Measurements from ENCODE around the gene MMS19.
"Not testable (repeated sequence)": the region's sequence is repeated elsewhere in the genome, so short reads cannot be mapped to it uniquely, and the experiment has no call there.

MMS19 gene

DNA sequence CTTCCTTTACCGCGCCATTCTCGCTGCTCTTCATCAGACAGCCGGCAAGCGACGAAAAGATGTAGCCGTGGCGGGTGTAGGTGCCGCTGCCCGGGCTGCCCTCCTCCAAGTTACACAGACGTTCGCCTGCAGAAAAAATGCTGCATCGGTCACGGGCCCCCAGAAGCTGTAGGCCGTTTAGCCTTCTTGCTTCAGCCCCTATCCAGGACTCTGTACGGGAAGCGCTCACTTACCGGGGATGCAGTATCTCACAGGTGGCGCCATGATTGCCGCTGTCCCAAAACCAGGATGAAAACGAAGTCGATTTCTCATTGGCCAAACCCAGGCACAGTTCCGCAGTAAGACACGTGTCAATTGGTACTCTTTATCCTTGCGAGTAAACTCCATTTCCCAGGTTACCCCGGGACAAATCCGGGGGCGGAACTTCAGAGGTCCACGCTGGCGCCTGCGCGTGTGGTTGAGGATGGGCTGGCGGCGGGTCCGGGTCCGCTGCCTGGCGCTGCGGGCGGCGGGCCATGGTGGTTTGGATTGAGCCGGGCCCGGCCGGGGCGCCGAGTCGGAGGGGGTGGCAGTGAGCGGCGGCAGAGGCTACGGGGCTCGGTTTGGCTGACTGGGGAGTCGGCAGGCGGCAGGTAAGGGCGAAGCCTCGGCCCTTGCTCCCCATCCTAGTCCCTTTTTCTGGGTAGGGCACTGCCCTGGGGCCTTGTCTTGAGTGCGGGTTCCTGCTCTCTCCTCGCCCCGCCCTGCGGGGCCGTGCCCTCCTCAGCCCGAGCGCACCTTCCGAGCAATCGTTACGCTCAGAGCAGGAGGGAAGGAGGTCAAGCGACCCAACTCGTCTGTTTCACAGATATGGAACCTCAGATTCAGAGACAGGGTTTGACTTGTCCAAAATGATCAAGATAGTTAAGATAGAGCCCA lies 52.2 kb downstream of the MMS19 start, which contains the start of the genes EXOSC1 and ZDHHC16:
EXOSC1 (minus strand) TSS at position 285 of the 918 bp plus-strand sequence; CDS start at position 264, 21 bp downstream.
ZDHHC16 (plus strand) TSS at position 454 of the 918 bp plus-strand sequence. CDS start 5,501 bp downstream, outside the sequence.
- Mint-ChIP-seq H3K4me3 (peak within 1 kb of the TSS; percentile 99), H3K36me3 (peaks cover 54% of the 10 kb centered on the region), H3K27ac (peak within 1 kb of the TSS; percentile 96), H3K9me3 (no peaks in the 10 kb centered on the region), H3K4me1 (peaks cover 48% of the 10 kb centered on the region)
- peak; percentile 95 for ATAC-seq
- DNase-seq (ENCODE audit: low spot score in 2 of 2): peak; percentile 81 to 96

DNA sequence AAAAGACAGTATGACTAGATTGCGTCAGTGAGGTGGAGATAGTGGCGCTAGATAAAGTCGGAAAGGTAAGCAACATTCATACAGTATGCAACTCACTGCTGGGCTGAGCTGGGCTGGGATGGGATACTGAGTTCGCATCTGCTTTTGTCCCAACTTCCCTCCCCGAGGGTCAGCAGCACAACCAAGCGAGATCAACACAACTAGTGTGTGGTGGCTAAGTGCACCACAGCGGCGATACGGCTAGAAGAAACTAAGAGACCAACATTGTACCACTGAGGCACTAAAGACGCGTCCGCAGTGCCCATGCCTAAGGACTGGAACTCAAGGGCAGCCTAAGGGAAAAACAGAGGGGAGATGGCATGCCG lies 52.9 kb downstream of the MMS19 start:
- peak overlapping the region; percentile 96 for H3K27ac Mint-ChIP-seq
- no peak for DNase-seq (ENCODE audit: low spot score in 2 of 2)
- peaks cover 54% of the 10 kb centered on the region for H3K36me3 Mint-ChIP-seq
- peak overlapping the region; percentile 99 for H3K4me3 Mint-ChIP-seq
- no peaks in the 10 kb centered on the region for H3K9me3 Mint-ChIP-seq
- no peak for ATAC-seq
- peaks cover 42% of the 10 kb centered on the region for H3K4me1 Mint-ChIP-seq

DNA sequence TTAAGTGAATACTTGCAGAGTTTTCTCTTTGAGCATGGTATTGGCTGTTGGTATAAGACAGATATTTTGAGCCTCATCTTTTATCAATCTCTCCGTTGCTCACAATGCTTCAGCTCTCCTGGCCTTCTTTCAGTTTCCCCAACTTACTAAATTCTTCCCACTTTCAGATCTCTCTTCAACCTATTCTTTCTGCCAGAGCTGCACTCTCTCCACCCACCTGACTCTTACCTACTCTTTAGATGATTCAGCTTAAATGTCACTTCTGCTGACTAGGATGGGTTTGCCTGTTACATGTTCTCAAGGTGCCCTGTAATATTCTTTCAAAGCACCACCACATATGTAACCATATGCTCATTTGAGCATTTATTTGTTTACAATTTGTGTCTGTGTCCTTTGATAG lies 54.0 kb downstream of the MMS19 start:
- peaks cover 63% of the 10 kb centered on the region for H3K36me3 Mint-ChIP-seq
- peak; percentile 33 for ATAC-seq
- peaks cover 38% of the 10 kb centered on the region for H3K4me1 Mint-ChIP-seq
- peak overlapping the region; percentile 96 for H3K27ac Mint-ChIP-seq
- H3K9me3 Mint-ChIP-seq: no peaks in the 10 kb centered on the region
- DNase-seq (ENCODE audit: low spot score in 2 of 2): no peak
- peak overlapping the region; percentile 99 for H3K4me3 Mint-ChIP-seq

DNA sequence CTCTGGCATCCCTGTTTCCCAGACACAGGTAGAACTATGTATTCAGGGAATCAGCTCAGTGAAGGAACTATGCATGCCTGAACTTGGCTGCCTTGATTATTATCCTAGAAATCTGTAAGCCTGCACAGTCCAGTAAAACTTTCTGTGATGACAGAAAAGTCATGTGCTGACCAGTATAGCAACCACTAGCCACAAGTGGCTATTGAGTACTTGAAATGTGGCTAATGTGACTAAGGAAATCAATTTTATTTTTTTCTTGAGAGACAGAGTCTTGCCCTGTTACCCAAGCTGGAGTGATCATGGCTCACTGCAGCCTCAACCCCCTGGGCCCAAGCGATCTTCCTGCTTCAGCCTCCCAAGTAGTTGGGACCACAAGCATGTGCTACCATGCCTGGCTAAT lies 55.9 kb downstream of the MMS19 start:
- no peaks in the 10 kb centered on the region for H3K9me3 Mint-ChIP-seq
- peaks cover 82% of the 10 kb centered on the region for H3K36me3 Mint-ChIP-seq

DNA sequence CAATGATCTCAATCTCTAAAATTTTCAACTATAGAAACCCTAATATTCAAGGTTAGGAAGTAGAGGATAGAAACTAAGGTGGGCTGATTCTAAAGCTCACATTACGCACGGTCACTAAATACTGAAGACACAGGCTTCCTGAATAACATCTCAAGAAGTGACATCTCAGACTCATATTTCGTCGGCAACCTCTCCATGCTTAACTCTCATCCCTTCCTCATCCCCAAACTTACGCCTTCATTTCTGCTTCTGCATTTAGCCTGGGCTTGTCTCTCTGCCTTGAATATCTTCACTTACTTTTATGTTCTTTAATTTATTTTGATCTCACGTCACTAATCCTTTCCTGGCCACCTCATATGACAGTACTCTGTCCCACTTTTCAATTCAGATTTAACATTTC lies 63.0 kb downstream of the MMS19 start:
- H3K36me3 Mint-ChIP-seq: peaks cover 96% of the 10 kb centered on the region
- no peak for DNase-seq (ENCODE audit: low spot score in 2 of 2)
- no peaks in the 10 kb centered on the region for H3K9me3 Mint-ChIP-seq
- H3K4me1 Mint-ChIP-seq: no peaks in the 10 kb centered on the region
- ATAC-seq: no peak
- peak overlapping the region; percentile 0 for H3K27ac Mint-ChIP-seq
- H3K4me3 Mint-ChIP-seq: no peak overlapping the region

More for the DNA sequence above, 55.9 kb downstream of the MMS19 start:
- no peak overlapping the region for H3K27ac Mint-ChIP-seq
- ATAC-seq (no peak), DNase-seq (ENCODE audit: low spot score in 2 of 2) (no peak)
- no peak overlapping the region for H3K4me3 Mint-ChIP-seq
- H3K4me1 Mint-ChIP-seq: peaks cover 30% of the 10 kb centered on the region

DNA sequence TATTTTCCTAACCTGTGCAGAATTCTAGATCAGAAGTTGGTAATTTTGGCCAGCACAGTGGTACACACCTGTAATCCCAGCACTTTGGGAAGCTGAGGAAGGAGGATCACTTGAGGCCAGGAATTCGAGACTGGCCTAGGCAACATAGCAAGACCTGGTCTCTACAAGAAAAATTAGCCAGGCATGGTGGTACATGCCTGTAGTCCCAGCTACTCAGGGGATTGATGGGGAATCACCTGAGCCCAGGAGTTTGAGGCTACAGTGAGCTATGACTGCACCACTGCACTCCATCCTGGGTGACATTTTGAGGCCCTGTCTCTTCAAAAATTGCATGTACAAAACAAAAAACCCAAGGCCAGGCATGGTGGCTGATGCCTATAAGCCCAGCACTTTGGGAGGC lies 63.7 kb downstream of the MMS19 start:
- Mint-ChIP-seq H3K4me3 (no peak overlapping the region), H3K27ac (peak overlapping the region; percentile 63), H3K4me1 (no peaks in the 10 kb centered on the region), H3K9me3 (no peaks in the 10 kb centered on the region), H3K36me3 (peaks cover 96% of the 10 kb centered on the region)
- DNase-seq (ENCODE audit: low spot score in 2 of 2) (no peak), ATAC-seq (no peak)

DNA sequence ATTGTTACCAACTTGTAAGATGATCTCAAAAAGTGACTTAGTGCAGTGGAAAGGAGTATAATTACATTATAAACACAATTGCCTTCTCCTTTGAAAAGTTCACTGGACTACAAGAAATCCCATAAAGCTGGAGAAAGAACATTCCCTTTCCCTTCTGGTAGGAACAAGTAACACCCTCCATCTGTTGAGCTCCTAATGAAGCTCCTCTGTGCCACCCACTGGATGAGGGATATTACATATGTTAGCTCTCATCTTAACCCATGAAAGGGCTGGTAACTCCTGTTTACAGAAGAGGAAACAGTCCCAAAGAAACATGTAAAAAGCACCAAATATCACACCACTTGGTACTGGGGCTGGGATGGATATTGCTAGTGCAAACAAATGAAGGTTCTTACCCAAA lies 64.2 kb downstream of the MMS19 start:
- ATAC-seq: no peak
- peaks cover 96% of the 10 kb centered on the region for H3K36me3 Mint-ChIP-seq
- H3K27ac Mint-ChIP-seq: peak overlapping the region; percentile 63
- no peak overlapping the region for H3K4me3 Mint-ChIP-seq
- no peaks in the 10 kb centered on the region for H3K4me1 Mint-ChIP-seq
- no peak for DNase-seq (ENCODE audit: low spot score in 2 of 2)
- no peaks in the 10 kb centered on the region for H3K9me3 Mint-ChIP-seq

DNA sequence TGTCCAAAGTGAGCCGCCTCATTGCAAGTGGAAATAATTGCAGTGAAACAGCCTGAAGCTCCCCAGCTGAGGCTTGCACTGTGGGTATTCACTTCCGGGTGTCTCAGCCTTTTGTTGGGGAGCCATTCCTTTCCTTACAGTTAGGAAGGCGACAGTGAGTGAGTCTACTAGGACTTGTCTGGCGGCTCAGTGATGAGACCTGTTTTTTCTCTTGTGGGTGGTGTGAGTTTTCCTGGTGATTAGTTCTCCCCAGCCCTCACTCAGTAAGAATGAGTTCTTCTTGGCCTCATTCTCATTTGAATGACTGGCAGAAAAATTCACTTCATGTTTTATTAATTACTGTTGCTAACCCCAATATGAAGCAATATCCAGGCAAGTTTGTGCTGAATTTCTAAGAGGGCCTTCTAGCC lies 69.6 kb downstream of the MMS19 start:
- Mint-ChIP-seq H3K36me3 (peaks cover 93% of the 10 kb centered on the region), H3K4me1 (peaks cover 12% of the 10 kb centered on the region), H3K9me3 (no peaks in the 10 kb centered on the region), H3K4me3 (peak overlapping the region; percentile 59), H3K27ac (peak overlapping the region; percentile 87)
- DNase-seq (ENCODE audit: low spot score in 2 of 2) (no peak), ATAC-seq (peak; percentile 4)

DNA sequence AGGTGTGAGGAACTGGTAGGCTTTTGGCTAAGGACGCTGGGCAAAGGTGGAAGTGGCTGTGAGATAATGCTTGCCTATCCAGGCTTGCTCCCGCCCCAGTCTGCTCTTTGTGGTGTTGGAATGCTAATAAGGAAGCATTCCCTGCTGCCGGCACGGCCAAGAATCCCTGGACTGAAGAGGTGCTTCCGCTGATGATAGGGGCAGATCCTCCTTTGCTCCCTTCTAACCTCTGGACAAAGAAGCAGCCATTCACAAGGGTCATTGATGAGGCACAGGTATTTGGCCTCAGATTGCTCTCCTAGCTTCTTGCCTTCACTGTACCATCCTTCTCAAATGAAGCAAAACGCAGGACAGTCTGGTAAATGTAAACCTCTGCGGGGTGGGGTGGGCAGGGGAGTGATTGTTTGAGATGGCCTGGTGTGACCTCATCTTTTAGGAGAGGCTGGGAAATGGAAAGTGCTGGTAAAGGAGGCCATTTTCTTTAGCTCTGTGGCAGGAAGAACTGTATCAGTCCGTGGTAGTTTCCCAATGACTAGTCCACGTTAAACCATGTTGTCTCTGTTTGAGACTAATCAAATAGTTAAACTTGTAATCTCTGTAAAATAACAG lies 70.5 kb downstream of the MMS19 start:
- H3K36me3 Mint-ChIP-seq: peaks cover 86% of the 10 kb centered on the region
- DNase-seq (ENCODE audit: low spot score in 2 of 2) (peak in 1 of 2 donors; percentile 64), ATAC-seq (peak; percentile 67)
- H3K9me3 Mint-ChIP-seq: no peaks in the 10 kb centered on the region
- peaks cover 21% of the 10 kb centered on the region for H3K4me1 Mint-ChIP-seq
- H3K27ac Mint-ChIP-seq: peak overlapping the region; percentile 87
- peak overlapping the region; percentile 59 for H3K4me3 Mint-ChIP-seq

DNA sequence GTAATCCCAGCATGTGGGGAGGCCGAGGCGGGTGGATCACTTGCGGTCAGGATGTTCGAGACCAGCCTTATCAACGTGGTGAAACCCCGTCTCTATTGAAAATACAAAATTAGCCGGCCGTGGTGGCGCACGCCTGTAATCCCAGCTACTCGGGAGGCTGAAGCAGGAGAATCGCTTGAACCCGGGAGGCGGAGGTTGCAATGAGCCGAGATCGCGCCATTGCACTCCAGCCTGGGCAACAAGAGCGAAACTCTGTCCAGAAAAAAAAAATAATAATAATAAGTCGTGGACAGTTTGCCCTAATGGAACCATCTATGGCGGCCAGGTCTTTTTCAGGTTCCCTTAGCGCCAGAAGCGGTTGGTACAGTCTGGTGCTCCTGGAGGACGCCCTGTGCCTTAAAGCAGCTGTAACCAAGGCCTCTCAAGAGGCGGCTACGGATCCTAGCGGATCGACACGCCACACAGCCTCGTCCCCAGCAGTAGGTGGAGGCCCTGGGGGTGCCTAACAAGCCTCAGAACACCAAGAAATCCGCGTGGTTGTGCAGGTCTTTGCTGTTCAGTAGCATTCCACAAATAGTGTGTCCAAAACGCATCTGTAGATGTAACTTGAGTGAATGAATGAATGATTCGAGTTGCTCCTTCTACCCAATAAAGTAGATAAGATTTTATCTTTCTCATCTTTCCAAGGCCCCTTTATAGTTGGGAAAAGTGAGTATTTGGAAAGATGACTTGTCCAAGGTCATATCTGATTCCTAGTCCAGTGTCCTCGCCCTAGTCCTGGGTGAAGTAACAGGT lies 71.2 kb downstream of the MMS19 start:
- no peak for DNase-seq (ENCODE audit: low spot score in 2 of 2)
- H3K4me1 Mint-ChIP-seq: peaks cover 21% of the 10 kb centered on the region
- H3K9me3 Mint-ChIP-seq: no peaks in the 10 kb centered on the region
- H3K4me3 Mint-ChIP-seq: peak overlapping the region; percentile 59
- peaks cover 81% of the 10 kb centered on the region for H3K36me3 Mint-ChIP-seq
- H3K27ac Mint-ChIP-seq: peak overlapping the region; percentile 87
- no peak for ATAC-seq

DNA sequence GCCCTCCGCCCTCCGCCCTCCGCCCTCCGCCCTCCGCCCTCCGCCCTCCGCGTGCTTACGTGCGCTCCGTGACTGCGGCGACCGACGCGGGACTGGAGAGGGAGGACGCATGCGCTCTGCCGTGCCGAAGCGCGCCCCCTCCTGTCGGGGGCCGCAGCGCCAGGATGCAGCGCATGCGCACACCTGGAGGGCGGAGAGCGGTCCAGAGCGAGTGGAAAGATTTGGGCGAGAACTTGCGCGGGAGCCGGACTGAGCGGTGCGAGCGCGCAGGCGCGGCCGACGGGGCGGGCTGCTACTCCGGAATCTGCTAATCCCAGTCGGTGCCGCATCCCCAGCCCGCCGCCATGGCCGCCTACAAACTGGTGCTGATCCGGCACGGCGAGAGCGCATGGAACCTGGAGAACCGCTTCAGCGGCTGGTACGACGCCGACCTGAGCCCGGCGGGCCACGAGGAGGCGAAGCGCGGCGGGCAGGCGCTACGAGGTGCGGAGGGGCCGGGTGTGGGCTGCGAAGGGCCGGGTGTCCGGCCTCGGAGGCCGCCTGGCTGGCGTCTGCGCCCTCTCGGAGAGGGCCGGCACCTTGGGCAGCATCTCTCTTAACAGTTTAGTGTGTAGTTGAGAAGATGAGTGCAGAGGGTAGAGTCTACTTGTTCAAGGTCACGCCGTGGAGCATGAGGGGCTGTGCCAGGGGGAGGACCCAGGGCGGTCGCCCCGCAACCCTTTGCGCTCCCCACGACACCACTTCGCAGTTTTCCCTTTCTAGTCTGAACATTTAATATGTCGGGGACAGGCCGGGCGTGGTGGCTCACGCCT lies 72.1 kb downstream of the MMS19 start, which contains the start of gene PGAM1:
PGAM1 (plus strand) TSS at position 228 of the 812 bp plus-strand sequence; CDS start at position 345, 117 bp downstream.
- Mint-ChIP-seq H3K4me1 (peaks cover 25% of the 10 kb centered on the region), H3K27ac (peak within 1 kb of the TSS; percentile 87), H3K36me3 (peaks cover 77% of the 10 kb centered on the region), H3K4me3 (peak within 1 kb of the TSS; percentile 59), H3K9me3 (no peaks in the 10 kb centered on the region)
- ATAC-seq: peak; percentile 83
- peak; percentile 97 to 98 for DNase-seq (ENCODE audit: low spot score in 2 of 2)

DNA sequence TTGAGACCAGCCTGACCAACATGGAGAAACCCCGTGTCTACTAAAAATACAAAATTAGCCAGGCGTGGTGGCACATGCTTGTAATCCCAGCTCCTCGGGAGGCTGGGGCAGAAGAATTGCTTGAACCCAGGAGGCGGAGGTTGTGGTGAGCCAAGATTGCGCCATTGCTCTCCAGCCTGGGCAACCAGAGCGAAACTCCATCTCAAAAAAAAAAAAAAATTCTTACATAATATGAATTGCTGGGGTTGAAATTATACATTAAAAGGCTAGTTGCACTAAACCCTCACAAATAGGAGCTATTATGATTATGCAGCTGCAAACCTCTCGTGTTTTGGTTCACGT lies 74.5 kb downstream of the MMS19 start:
- DNase-seq (ENCODE audit: low spot score in 2 of 2); H3K9me3 Mint-ChIP-seq; ATAC-seq: not testable (repeated sequence)
- Mint-ChIP-seq H3K4me1 (peaks cover 36% of the 10 kb centered on the region), H3K4me3 (peak overlapping the region; percentile 59), H3K27ac (peak overlapping the region; percentile 87), H3K36me3 (peaks cover 71% of the 10 kb centered on the region)

DNA sequence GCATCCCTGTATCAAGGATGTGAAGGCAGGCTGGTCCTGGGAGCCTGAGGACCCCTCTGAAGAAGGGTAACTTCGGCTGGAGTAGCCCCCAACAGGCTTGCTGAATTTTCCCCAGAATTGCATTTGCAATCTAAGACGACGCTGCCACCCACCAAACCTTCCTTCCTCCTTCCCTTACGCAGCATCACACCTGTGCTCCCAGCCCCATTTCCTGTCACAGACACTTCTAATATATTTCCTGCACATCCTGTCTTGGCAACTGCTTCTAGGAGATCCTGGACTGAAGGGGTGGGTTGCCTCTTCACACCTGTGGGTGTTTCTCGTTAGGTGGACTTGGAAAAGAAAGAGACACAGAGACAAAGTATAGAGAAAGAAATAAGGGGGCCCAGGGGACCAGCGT lies 81.7 kb downstream of the MMS19 start:
- peak overlapping the region; percentile 26 for H3K4me3 Mint-ChIP-seq
- H3K36me3 Mint-ChIP-seq: peaks cover 51% of the 10 kb centered on the region
- ATAC-seq (no peak), DNase-seq (ENCODE audit: low spot score in 2 of 2) (no peak)
- peak overlapping the region; percentile 81 for H3K27ac Mint-ChIP-seq
- H3K9me3 Mint-ChIP-seq: no peaks in the 10 kb centered on the region
- H3K4me1 Mint-ChIP-seq: peaks cover 59% of the 10 kb centered on the region

DNA sequence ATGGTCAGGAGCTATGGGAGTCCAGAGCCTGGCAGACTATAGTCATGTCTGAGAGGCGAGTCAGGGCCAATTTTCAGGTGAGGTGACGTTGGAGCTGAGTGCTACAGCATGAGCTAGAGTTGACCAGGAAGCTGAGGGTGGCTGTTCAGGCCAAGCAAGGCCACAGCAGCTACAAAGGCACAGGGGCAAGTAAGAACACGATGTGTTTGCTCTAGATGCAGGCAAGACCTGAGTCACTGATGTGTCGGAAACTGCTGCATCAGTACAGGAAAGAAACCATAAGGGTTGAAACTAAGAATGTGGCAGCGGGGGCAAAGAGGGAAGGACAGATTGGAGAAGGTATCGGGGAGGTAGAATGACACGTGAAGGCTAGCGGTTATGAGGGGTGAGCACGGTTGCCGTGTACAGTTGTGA lies 85.3 kb downstream of the MMS19 start:
- DNase-seq (ENCODE audit: low spot score in 2 of 2): peak in 1 of 2 donors; percentile 83
- peak overlapping the region; percentile 45 for H3K4me3 Mint-ChIP-seq
- no peaks in the 10 kb centered on the region for H3K9me3 Mint-ChIP-seq
- H3K4me1 Mint-ChIP-seq: peaks cover 41% of the 10 kb centered on the region
- peak overlapping the region; percentile 81 for H3K27ac Mint-ChIP-seq
- peak; percentile 91 for ATAC-seq
- peaks cover 28% of the 10 kb centered on the region for H3K36me3 Mint-ChIP-seq
